Osteoblast (primary cell): ENCODE measurements around the gene SERPINA6. TPM values are rescaled to one million over a fixed set of nuclear protein-coding genes. Genes with fewer than 3 reads are reported as not detected.

Experiments used
- DNase-seq: peaks from one replicate; pipeline ENCODE4 v3.0.0; 2011; ENCODE audit warnings: low spot score, mixed read lengths; ENCODE audit not compliant: insufficient read length; ENCODE audit errors: missing footprints
- H2AFZ ChIP-seq: 2 replicates; pipeline ENCODE4 v1.6.0; 2011; ENCODE audit warnings: mild to moderate bottlenecking, low read length
- H3K27ac ChIP-seq: 2 replicates; pipeline ENCODE4 v1.5.1; 2011; ENCODE audit warnings: mild to moderate bottlenecking, low read depth, low read length, moderate library complexity
- H3K27me3 ChIP-seq: 2 replicates; pipeline ENCODE4 v1.6.0; 2012; ENCODE audit warnings: mild to moderate bottlenecking, control low read depth, inconsistent platforms, low read length, moderate library complexity; ENCODE audit not compliant: insufficient read depth
- H3K36me3 ChIP-seq: 2 replicates; pipeline ENCODE4 v1.5.1; 2011; ENCODE audit warnings: mild to moderate bottlenecking, low read length, control low read depth, moderate library complexity; ENCODE audit not compliant: insufficient read depth
- H3K4me1 ChIP-seq: 2 replicates; pipeline ENCODE4 v1.5.1; 2011; ENCODE audit warnings: mild to moderate bottlenecking, low read length, control low read depth, moderate library complexity; ENCODE audit not compliant: insufficient read depth
- H3K4me2 ChIP-seq: 2 replicates; pipeline ENCODE4 v1.6.0; 2011; ENCODE audit warnings: mild to moderate bottlenecking, low read length; ENCODE audit not compliant: insufficient read depth
- H3K4me3 ChIP-seq: fragments of 200-600 bp; sonication (generic); 3 replicates; pipeline ENCODE4 v1.5.1; 2012; ENCODE audit warnings: mild to moderate bottlenecking, low read length, inconsistent platforms; ENCODE audit not compliant: insufficient read depth
- H3K79me2 ChIP-seq: 2 replicates; pipeline ENCODE4 v1.6.0; 2012; ENCODE audit warnings: mild to moderate bottlenecking, low read length, control low read depth, inconsistent platforms; ENCODE audit not compliant: insufficient read depth
- H3K9me3 ChIP-seq: 2 replicates; pipeline ENCODE4 v1.5.1; 2011; ENCODE audit warnings: low read depth, low read length, control low read depth
- H4K20me1 ChIP-seq: 2 replicates; pipeline ENCODE4 v1.6.0; 2012; ENCODE audit warnings: mild to moderate bottlenecking, low read length, control low read depth; ENCODE audit not compliant: insufficient read depth
- CTCF ChIP-seq: IDR thresholded peaks from 2 replicates; pipeline ENCODE4 v1.5.1; 2011; ENCODE audit warnings: mild to moderate bottlenecking, low read depth, low read length, moderate library complexity; ENCODE audit errors: extremely low read depth
- total RNA-seq: library from RNA; depleted of rRNA; stranded (reverse); fragments of >200 nt; gene quantifications from 2 replicates; pipeline ENCODE4 v1.2.3, GENCODE V29; 2012

Gene SERPINA6
- total RNA-seq, 1 donor, result not detected

GRCh38 chr14:94368956-94369355 lies 45.8 kb upstream of the SERPINA6 start:
- Histone ChIP-seq H3K36me3 (no peaks in the 10 kb centered on the region), H3K79me2 (no peaks in the 10 kb centered on the region), H4K20me1 (no peaks in the 10 kb centered on the region), H3K4me1 (peaks cover 12% of the 10 kb centered on the region), H2AFZ (no peak overlapping the region), H3K27ac (no peak overlapping the region), H3K4me3 (no peak overlapping the region), H3K9me3 (no peaks in the 10 kb centered on the region), H3K4me2 (no peak overlapping the region), H3K27me3 (no peaks in the 10 kb centered on the region)
- no peak for DNase-seq
- no peak for TF ChIP-seq CTCF

GRCh38 chr14:94368243-94368590 lies 45.1 kb upstream of the SERPINA6 start:
- no peak overlapping the region for H3K4me3 ChIP-seq
- H3K27me3 ChIP-seq, result no peaks in the 10 kb centered on the region
- no peak for DNase-seq
- no peaks in the 10 kb centered on the region for H4K20me1 ChIP-seq
- no peak overlapping the region for H2AFZ ChIP-seq
- H3K4me2 ChIP-seq, result no peak overlapping the region
- H3K36me3 ChIP-seq, result no peaks in the 10 kb centered on the region
- TF ChIP-seq CTCF, result no peak
- peaks cover 6% of the 10 kb centered on the region for H3K4me1 ChIP-seq
- no peaks in the 10 kb centered on the region for H3K9me3 ChIP-seq
- no peak overlapping the region for H3K27ac ChIP-seq
- H3K79me2 ChIP-seq, result no peaks in the 10 kb centered on the region

GRCh38 chr14:94367347-94368242 lies 44.5 kb upstream of the SERPINA6 start:
- no peak overlapping the region for H3K4me3 ChIP-seq
- H4K20me1 ChIP-seq, result no peaks in the 10 kb centered on the region
- DNase-seq, result no peak

More at GRCh38 chr14:94367347-94368242, 44.5 kb upstream of the SERPINA6 start:
- Histone ChIP-seq H3K9me3 (no peaks in the 10 kb centered on the region), H3K4me1 (no peaks in the 10 kb centered on the region), H3K79me2 (no peaks in the 10 kb centered on the region), H2AFZ (no peak overlapping the region), H3K27me3 (no peaks in the 10 kb centered on the region), H3K4me2 (no peak overlapping the region), H3K27ac (no peak overlapping the region), H3K36me3 (no peaks in the 10 kb centered on the region)
- TF ChIP-seq CTCF, result no peak
